Caco-2 (cell line): ENCODE data around the gene ADAMTS4. TPM values are rescaled to one million over a fixed set of nuclear protein-coding genes. Genes with fewer than 3 reads are reported as not detected.
A peak's percentile ranks its signal among the peaks of the same experiment; 100 is the strongest.
"Not testable (repeated sequence)": the region's sequence is repeated elsewhere in the genome, so short reads cannot be mapped to it uniquely, and the experiment has no call there.

Source experiments
- BruUV-seq: library from RNA; stranded (reverse); fragments of 400-500 nt; replicated peaks from 2 replicates; lab custom pipeline; 2021; lab: Mats Ljungman, UMichigan
- CTCF ChIA-PET: fragments of 300-600 bp; sonication (Branson Sonifier 250); formaldehyde crosslinking; loops from one replicate; lab custom pipeline; 2022; ENCODE audit warnings: antibody characterized with exemption; lab: Charles Lee
- POLR2A ChIA-PET: fragments of 300-600 bp; sonication (Branson Sonifier 250); formaldehyde crosslinking; loops from one replicate; lab custom pipeline; 2022; ENCODE audit warnings: antibody characterized with exemption; lab: Charles Lee
- DNase-seq, 2 experiments: peaks; one replicate each; pipeline versions ENCODE4 v3.0.0 to v3.0.0-alpha.2; 2020 to 2022
- H3K27me3 ChIP-seq: replicated peaks from 2 replicates; pipeline ENCODE4 v1.6.0; 2011; ENCODE audit warnings: low read length; ENCODE audit not compliant: control insufficient read depth, insufficient read depth
- H3K36me3 ChIP-seq: 2 replicates; pipeline ENCODE4 v1.5.1; 2011; ENCODE audit warnings: low read length; ENCODE audit not compliant: control insufficient read depth, insufficient read depth
- H3K4me1 ChIP-seq: fragments of 250-450 bp; sonication (Bioruptor Pico); 2 replicates; pipeline ENCODE4 v1.5.1; 2020; ENCODE audit warnings: mild to moderate bottlenecking
- H3K4me3 ChIP-seq: 2 replicates; pipeline ENCODE4 v1.5.1; 2011; ENCODE audit warnings: low read depth, mild to moderate bottlenecking, control low read depth, low read length
- H3K9me3 ChIP-seq: fragments of 250-450 bp; sonication (Bioruptor Pico); 2 replicates; pipeline ENCODE4 v1.5.1; 2020; ENCODE audit warnings: mild to moderate bottlenecking, moderate library complexity
- H3K27ac Mint-ChIP-seq: one replicate; pipeline ENCODE4 v1.8.0; 2022; ENCODE audit warnings: mixed read lengths; ENCODE audit not compliant: unreplicated experiment
- H3K27me3 Mint-ChIP-seq: one replicate; pipeline ENCODE4 v1.8.0; 2022; ENCODE audit warnings: mixed read lengths; ENCODE audit not compliant: insufficient read depth, unreplicated experiment
- H3K36me3 Mint-ChIP-seq: one replicate; pipeline ENCODE4 v1.8.0; 2022; ENCODE audit warnings: mild to moderate bottlenecking, mixed read lengths; ENCODE audit not compliant: insufficient read depth, unreplicated experiment
- H3K4me1 Mint-ChIP-seq: one replicate; pipeline ENCODE4 v1.8.0; 2022; ENCODE audit warnings: low read depth, mixed read lengths; ENCODE audit not compliant: unreplicated experiment
- H3K4me3 Mint-ChIP-seq: one replicate; pipeline ENCODE4 v1.8.0; 2022; ENCODE audit warnings: mild to moderate bottlenecking, moderate library complexity, mixed read lengths; ENCODE audit not compliant: unreplicated experiment
- H3K9me3 Mint-ChIP-seq: one replicate; pipeline ENCODE4 v1.8.0; 2022; ENCODE audit warnings: mixed read lengths; ENCODE audit not compliant: unreplicated experiment
- intact Hi-C: fragments of 100-400 bp; cut with micrococcal nuclease; formaldehyde crosslinking; loops from one replicate; pipeline ENCODE4 v1.10.0; 2022; ENCODE audit not compliant: unreplicated experiment
- total RNA-seq: library from RNA; stranded (reverse); gene quantifications from 2 replicates; pipeline ENCODE4 v1.2.3, GENCODE V29; 2022
- TF ChIP-seq, protein P1 (sequence below), 2 experiments: fragments of 200-600 bp in 1 of 2; IDR thresholded peaks; 1 replicate in 1 of 2; 2 replicates in 1 of 2; pipeline versions ENCODE4 v1.5.1 to v1.8.0; 2011 to 2022; ENCODE audit warnings: antibody characterized with exemption in 1 of 2, control low read depth in 1 of 2, inconsistent platforms in 1 of 2, low read depth in 1 of 2, low read length in 1 of 2, mild to moderate bottlenecking in 1 of 2, moderate library complexity in 1 of 2; ENCODE audit not compliant: insufficient read depth in 1 of 2, severe bottlenecking in 1 of 2, unreplicated experiment in 1 of 2

The ADAMTS4 gene
- total RNA-seq, 1 experiment from 2014 or later = 0.32 TPM

DNA sequence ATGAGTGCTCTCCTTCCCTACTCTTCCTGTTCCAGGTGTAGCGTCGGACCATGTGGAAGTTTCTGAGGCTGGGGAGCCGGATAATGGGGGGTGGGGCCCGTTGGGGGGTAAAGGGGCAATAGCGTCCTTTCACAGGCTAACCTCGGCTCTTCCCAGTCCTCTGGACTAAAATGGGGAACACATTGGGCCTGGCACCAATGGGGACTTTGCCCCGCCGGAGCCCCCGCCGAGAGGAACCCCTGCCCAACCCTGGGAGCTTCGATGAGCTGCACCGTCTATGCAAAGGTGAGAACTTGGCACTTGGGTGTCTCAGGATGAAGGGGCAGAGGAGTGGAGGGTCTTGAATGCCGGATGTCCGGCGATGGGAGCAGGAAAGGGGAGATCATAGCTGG, 27.5 kb upstream of the ADAMTS4 start:
- Histone ChIP-seq H3K4me1 (peaks cover 44% of the 10 kb centered on the region), H3K9me3 (peaks cover 8% of the 10 kb centered on the region; the same call in 1 of the 2 replicates), H3K27me3 (no peaks in the 10 kb centered on the region), H3K4me3 (peak overlapping the region; percentile 69), H3K36me3 (peaks cover 6% of the 10 kb centered on the region)
- H3K4me3 Mint-ChIP-seq = peak overlapping the region; percentile 99
- peaks cover 64% of the 10 kb centered on the region for H3K36me3 Mint-ChIP-seq
- TF ChIP-seq, protein P1, sequence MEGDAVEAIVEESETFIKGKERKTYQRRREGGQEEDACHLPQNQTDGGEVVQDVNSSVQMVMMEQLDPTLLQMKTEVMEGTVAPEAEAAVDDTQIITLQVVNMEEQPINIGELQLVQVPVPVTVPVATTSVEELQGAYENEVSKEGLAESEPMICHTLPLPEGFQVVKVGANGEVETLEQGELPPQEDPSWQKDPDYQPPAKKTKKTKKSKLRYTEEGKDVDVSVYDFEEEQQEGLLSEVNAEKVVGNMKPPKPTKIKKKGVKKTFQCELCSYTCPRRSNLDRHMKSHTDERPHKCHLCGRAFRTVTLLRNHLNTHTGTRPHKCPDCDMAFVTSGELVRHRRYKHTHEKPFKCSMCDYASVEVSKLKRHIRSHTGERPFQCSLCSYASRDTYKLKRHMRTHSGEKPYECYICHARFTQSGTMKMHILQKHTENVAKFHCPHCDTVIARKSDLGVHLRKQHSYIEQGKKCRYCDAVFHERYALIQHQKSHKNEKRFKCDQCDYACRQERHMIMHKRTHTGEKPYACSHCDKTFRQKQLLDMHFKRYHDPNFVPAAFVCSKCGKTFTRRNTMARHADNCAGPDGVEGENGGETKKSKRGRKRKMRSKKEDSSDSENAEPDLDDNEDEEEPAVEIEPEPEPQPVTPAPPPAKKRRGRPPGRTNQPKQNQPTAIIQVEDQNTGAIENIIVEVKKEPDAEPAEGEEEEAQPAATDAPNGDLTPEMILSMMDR (IDR thresholded peaks at IDR 0.05; ENCODE audit: insufficient read depth in 1 of 2, low read depth in 1 of 2, low read length in 1 of 2, severe bottlenecking in 1 of 2, unreplicated experiment in 1 of 2) = no peak
- intact Hi-C loops = no loop called here
- no peaks in the 10 kb centered on the region for H3K27me3 Mint-ChIP-seq
- ChIA-PET CTCF (interaction anchor here (0.8 to 3.6 kb wide), 19 partner anchors 10 to 155 kb away, joined by 3 to 44 read pairs (median 7); partner anchors contain the start of genes B4GALT3, DEDD, NDUFS2 and SDHC), POLR2A (interaction anchor here (0.5 to 2.2 kb wide), 8 partner anchors 10 to 163 kb away, joined by 3 to 41 read pairs (median 14); partner anchors contain the start of genes NDUFS2, PCP4L1 and SDHC)
- H3K27ac Mint-ChIP-seq = peak overlapping the region; percentile 97
- no peak for DNase-seq
- H3K4me1 Mint-ChIP-seq = peaks cover 42% of the 10 kb centered on the region
- BruUV-seq = no TSS peak
- H3K9me3 Mint-ChIP-seq = peaks cover 24% of the 10 kb centered on the region

DNA sequence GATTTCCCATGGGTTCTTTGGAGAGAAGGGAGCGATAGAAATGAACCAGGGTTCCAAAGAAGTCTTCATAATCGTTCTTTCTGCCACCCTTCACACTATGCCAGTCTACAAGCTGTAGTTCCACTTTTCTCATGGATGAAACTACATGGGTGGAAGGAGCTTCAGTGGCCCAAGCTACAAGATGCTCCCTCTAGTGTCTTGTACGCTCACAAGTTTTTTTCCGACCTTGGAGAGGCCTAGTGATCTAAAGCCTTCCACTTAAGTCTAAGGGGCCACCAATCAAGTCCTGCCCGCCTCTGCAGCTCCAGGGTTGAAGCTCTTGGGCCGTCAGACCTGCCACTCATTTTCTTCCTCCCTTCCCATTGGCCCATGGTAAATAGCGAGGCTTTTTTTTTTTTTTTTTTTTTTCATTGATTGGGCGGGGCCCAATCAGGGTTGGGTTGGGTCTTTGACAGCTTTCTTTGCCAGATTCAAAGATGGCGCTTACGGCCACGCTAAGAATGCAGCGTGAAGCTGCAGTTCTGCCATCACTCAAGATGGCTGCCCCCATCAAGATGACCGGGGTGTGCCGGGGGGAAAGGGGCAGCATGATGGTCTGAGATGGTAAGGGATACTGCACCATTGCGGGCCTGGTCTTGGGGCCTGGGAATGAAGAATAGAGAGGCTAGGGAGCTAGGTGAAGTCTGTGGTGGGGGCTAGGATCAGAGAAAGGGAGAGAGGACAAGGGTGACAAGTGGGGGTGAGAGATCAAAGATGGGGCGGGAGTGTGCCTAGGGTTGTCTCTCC, 26.9 kb upstream of the ADAMTS4 start, which contains the start of gene TOMM40L:
Gene TOMM40L, plus strand, starts transcription at position 527 of the 786 bp plus-strand sequence. CDS start 430 bp downstream, outside the sequence.
- Histone ChIP-seq H3K27me3 (no peaks in the 10 kb centered on the region), H3K4me1 (peaks cover 48% of the 10 kb centered on the region), H3K9me3 (peaks cover 8% of the 10 kb centered on the region; the same call in 1 of the 2 replicates), H3K4me3 (peak within 1 kb of the TSS; percentile 69), H3K36me3 (peaks cover 6% of the 10 kb centered on the region)
- Mint-ChIP-seq H3K27me3 (no peaks in the 10 kb centered on the region), H3K9me3 (peaks cover 24% of the 10 kb centered on the region), H3K36me3 (peaks cover 70% of the 10 kb centered on the region), H3K27ac (peak within 1 kb of the TSS; percentile 97), H3K4me1 (peaks cover 45% of the 10 kb centered on the region), H3K4me3 (peak within 1 kb of the TSS; percentile 99)
- TF ChIP-seq, protein P1 (IDR thresholded peaks at IDR 0.05; ENCODE audit: insufficient read depth in 1 of 2, low read depth in 1 of 2, low read length in 1 of 2, severe bottlenecking in 1 of 2, unreplicated experiment in 1 of 2) = peak; percentile 31 to 67
- no TSS peak for BruUV-seq
- ChIA-PET POLR2A (interaction anchor here (0.5 to 2.2 kb wide), 16 partner anchors 9 to 205 kb away, joined by 3 to 41 read pairs (median 6); partner anchors contain the start of genes B4GALT3, F11R, NDUFS2 and PCP4L1), CTCF (interaction anchor here (0.5 to 3.6 kb wide), 33 partner anchors 9 to 216 kb away, joined by 3 to 44 read pairs (median 5); partner anchors contain the start of genes B4GALT3, CFAP126, DEDD and F11R)
- DNase-seq = peak; percentile 94 to 99
- intact Hi-C loops = loop anchor here (1.0 kb wide), 4 partner anchors 8 to 89 kb away; partner anchors contain the start of gene SDHC

DNA sequence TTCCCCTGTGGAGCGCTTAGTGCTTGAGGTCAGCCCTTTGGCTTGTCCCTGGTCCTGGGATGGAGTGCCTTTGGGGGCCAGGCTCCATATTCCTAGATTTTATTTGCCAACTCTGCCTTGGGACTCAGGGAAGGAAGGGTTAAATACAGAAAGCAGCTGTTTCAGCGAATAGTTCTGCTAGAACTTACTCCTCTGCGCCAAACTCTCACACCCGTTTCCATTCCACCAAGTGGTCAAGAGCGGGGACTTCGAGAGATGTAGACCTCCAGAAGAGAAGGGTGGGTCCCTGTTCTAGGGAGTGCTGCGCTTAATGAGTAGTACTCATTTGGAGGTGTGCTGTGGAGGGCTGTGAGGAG, 26.3 kb upstream of the ADAMTS4 start:
- peaks cover 50% of the 10 kb centered on the region for H3K4me1 Mint-ChIP-seq

DNA sequence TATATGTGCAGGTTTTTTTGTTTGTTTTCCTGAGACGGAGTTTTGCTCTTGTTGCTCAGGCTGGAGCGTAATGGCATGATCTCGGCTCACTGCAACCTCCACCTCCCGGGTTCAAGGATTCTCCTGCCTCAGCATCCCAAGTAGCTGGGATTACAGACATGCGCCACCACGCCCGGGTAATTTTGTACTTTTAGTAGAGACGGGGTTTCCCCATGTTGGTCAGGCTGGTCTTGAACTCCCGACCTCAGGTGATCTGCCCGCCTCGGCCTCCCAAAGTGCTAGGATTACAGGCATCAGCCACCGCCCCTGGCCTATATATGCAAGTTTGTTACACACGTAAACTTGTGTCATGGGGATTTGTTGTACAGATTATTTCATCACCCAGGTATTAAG, 25.8 kb upstream of the ADAMTS4 start:
- not testable (repeated sequence) for H3K36me3 ChIP-seq, DNase-seq, H3K27me3 Mint-ChIP-seq, H3K4me3 ChIP-seq, H3K27me3 ChIP-seq, H3K9me3 ChIP-seq
- ChIA-PET POLR2A (interaction anchor here (0.8 to 1.6 kb wide), 5 partner anchors 14 to 89 kb away, joined by 4 to 22 read pairs (median 5); partner anchors contain the start of genes NDUFS2 and SDHC), CTCF (interaction anchor here (0.6 to 1.9 kb wide), 8 partner anchors 16 to 165 kb away, joined by 4 to 21 read pairs (median 6); partner anchors contain the start of genes NDUFS2 and PPOX)
- H3K9me3 Mint-ChIP-seq = peaks cover 24% of the 10 kb centered on the region
- BruUV-seq = TSS peak; percentile 88
- peaks cover 59% of the 10 kb centered on the region for H3K4me1 ChIP-seq
- peaks cover 72% of the 10 kb centered on the region for H3K36me3 Mint-ChIP-seq
- intact Hi-C loops = loop anchor here (1.0 kb wide), 4 partner anchors 7 to 90 kb away; partner anchors contain the start of gene SDHC
- peak overlapping the region; percentile 97 for H3K27ac Mint-ChIP-seq
- H3K4me1 Mint-ChIP-seq = peaks cover 55% of the 10 kb centered on the region
- H3K4me3 Mint-ChIP-seq = peak overlapping the region; percentile 99

More for the DNA sequence above, 26.3 kb upstream of the ADAMTS4 start:
- Mint-ChIP-seq H3K27me3 (no peaks in the 10 kb centered on the region), H3K9me3 (peaks cover 24% of the 10 kb centered on the region), H3K27ac (peak overlapping the region; percentile 97), H3K36me3 (peaks cover 70% of the 10 kb centered on the region), H3K4me3 (peak overlapping the region; percentile 99)
- H3K4me3 ChIP-seq = no peak overlapping the region
- TF ChIP-seq, protein P1 (IDR thresholded peaks at IDR 0.05; ENCODE audit: insufficient read depth in 1 of 2, low read depth in 1 of 2, low read length in 1 of 2, severe bottlenecking in 1 of 2, unreplicated experiment in 1 of 2) = no peak
- peaks cover 8% of the 10 kb centered on the region; the same call in 1 of the 2 replicates for H3K9me3 ChIP-seq
- intact Hi-C loops = loop anchor here (1.0 kb wide), 4 partner anchors 8 to 89 kb away; partner anchors contain the start of gene SDHC
- POLR2A ChIA-PET = interaction anchor here (0.6 to 2.2 kb wide), 16 partner anchors 8 to 205 kb away, joined by 3 to 41 read pairs (median 4); partner anchors contain the start of genes B4GALT3, F11R, NDUFS2 and SDHC
- peaks cover 54% of the 10 kb centered on the region for H3K4me1 ChIP-seq
- H3K27me3 ChIP-seq = no peaks in the 10 kb centered on the region
- peaks cover 6% of the 10 kb centered on the region for H3K36me3 ChIP-seq
- no peak for DNase-seq
- CTCF ChIA-PET = interaction anchor here (0.5 to 3.6 kb wide), 30 partner anchors 9 to 215 kb away, joined by 3 to 44 read pairs (median 6); partner anchors contain the start of genes CFAP126, F11R, NDUFS2 and PPOX
- BruUV-seq = no TSS peak
